Astrocyte (in vitro differentiated cells and primary cell): ENCODE measurements around the gene MORC1.

ENCODE experiments used
- EZH2 ChIP-seq: IDR thresholded peaks from 2 replicates; pipeline ENCODE4 v1.6.1; 2012; ENCODE audit warnings: mild to moderate bottlenecking, low read length, inconsistent platforms; ENCODE audit not compliant: insufficient read depth
- TF ChIP-seq, protein P1 (sequence below): IDR thresholded peaks from 2 replicates; pipeline ENCODE4 v1.5.1; 2011; ENCODE audit warnings: low read depth, mild to moderate bottlenecking, inconsistent platforms, low read length, moderate library complexity; ENCODE audit not compliant: insufficient read depth

GRCh38 chr3:108940568-108941263, 177.2 kb downstream of the MORC1 start:
- TF ChIP-seq, protein P1, sequence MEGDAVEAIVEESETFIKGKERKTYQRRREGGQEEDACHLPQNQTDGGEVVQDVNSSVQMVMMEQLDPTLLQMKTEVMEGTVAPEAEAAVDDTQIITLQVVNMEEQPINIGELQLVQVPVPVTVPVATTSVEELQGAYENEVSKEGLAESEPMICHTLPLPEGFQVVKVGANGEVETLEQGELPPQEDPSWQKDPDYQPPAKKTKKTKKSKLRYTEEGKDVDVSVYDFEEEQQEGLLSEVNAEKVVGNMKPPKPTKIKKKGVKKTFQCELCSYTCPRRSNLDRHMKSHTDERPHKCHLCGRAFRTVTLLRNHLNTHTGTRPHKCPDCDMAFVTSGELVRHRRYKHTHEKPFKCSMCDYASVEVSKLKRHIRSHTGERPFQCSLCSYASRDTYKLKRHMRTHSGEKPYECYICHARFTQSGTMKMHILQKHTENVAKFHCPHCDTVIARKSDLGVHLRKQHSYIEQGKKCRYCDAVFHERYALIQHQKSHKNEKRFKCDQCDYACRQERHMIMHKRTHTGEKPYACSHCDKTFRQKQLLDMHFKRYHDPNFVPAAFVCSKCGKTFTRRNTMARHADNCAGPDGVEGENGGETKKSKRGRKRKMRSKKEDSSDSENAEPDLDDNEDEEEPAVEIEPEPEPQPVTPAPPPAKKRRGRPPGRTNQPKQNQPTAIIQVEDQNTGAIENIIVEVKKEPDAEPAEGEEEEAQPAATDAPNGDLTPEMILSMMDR = no peak
- TF ChIP-seq EZH2 = no peak
